Keratinocyte (primary cell): ENCODE measurements around the gene GNL3. TPM values are rescaled to one million over a fixed set of nuclear protein-coding genes. Genes with fewer than 3 reads are reported as not detected.

Source experiments
- DNase-seq: peaks from one replicate; pipeline ENCODE4 v3.0.0-alpha.2; 2011; ENCODE audit warnings: low read depth, missing footprints, low spot score
- FAIRE-seq: peaks from 2 replicates; lab custom pipeline; 2011; peaks lifted over from hg19 to GRCh38; lab: Jason Lieb, UNC
- H2AFZ ChIP-seq: 2 replicates; pipeline ENCODE4 v1.6.0; 2012; ENCODE audit warnings: low read length, control low read depth, inconsistent platforms; ENCODE audit not compliant: control insufficient read depth
- H3K27ac ChIP-seq: 2 replicates; pipeline ENCODE4 v1.5.1; 2011; ENCODE audit warnings: low read length; ENCODE audit not compliant: control insufficient read depth, insufficient read depth
- H3K27me3 ChIP-seq: 3 replicates; pipeline ENCODE4 v1.6.0; 2011; ENCODE audit warnings: low read length; ENCODE audit not compliant: control insufficient read depth, insufficient read depth; ENCODE audit errors: extremely low read depth
- H3K36me3 ChIP-seq, 2 experiments: 2 replicates in 1 of 2; 3 replicates in 1 of 2; pipeline ENCODE4 v1.5.1; 2011; ENCODE audit warnings: low read length in 2 of 2, mild to moderate bottlenecking in 1 of 2; ENCODE audit not compliant: control insufficient read depth in 2 of 2, insufficient read depth in 2 of 2; ENCODE audit errors: extremely low read depth in 1 of 2
- H3K4me1 ChIP-seq: 3 replicates; pipeline ENCODE4 v1.5.1; 2011; ENCODE audit warnings: low read length; ENCODE audit not compliant: control insufficient read depth, insufficient read depth; ENCODE audit errors: extremely low read depth
- H3K4me2 ChIP-seq: 3 replicates; pipeline ENCODE4 v1.6.0; 2011; ENCODE audit warnings: low read depth, low read length; ENCODE audit not compliant: control insufficient read depth, insufficient read depth; ENCODE audit errors: extremely low read depth
- H3K4me3 ChIP-seq, 3 experiments: fragments of 200-600 bp in 1 of 3; sonication (generic) in 1 of 3; 2 replicates in 2 of 3; 3 replicates in 1 of 3; pipeline ENCODE4 v1.5.1; 2011 to 2016; ENCODE audit warnings: low read length in 3 of 3, mild to moderate bottlenecking in 3 of 3, control low read depth in 2 of 3, inconsistent platforms in 1 of 3, low read depth in 1 of 3, mixed read lengths in 1 of 3, mixed run types in 1 of 3, moderate library complexity in 1 of 3; ENCODE audit not compliant: control insufficient read depth in 2 of 3, insufficient read depth in 2 of 3; ENCODE audit errors: extremely low read depth in 1 of 3
- H3K79me2 ChIP-seq: 2 replicates; pipeline ENCODE4 v1.6.0; 2012; ENCODE audit warnings: low read length; ENCODE audit not compliant: control insufficient read depth, insufficient read depth
- H3K9ac ChIP-seq: 3 replicates; pipeline ENCODE4 v1.6.0; 2011; ENCODE audit warnings: low read length; ENCODE audit not compliant: control insufficient read depth, insufficient read depth; ENCODE audit errors: extremely low read depth
- H3K9me1 ChIP-seq: 3 replicates; pipeline ENCODE4 v1.6.0; 2011; ENCODE audit warnings: low read length; ENCODE audit not compliant: control insufficient read depth, insufficient read depth; ENCODE audit errors: extremely low read depth
- H3K9me3 ChIP-seq: 2 replicates; pipeline ENCODE4 v1.5.1; 2012; ENCODE audit warnings: low read depth, low read length; ENCODE audit not compliant: control insufficient read depth
- H4K20me1 ChIP-seq: 3 replicates; pipeline ENCODE4 v1.6.0; 2011; ENCODE audit warnings: low read length; ENCODE audit not compliant: control insufficient read depth, insufficient read depth; ENCODE audit errors: extremely low read depth
- CTCF ChIP-seq, 3 experiments: IDR thresholded peaks in 1 of 3; conservative IDR thresholded peaks in 1 of 3; optimal IDR thresholded peaks in 1 of 3; 2 replicates in 2 of 3; 3 replicates in 1 of 3; pipeline versions ENCODE3 to v1.5.1; 2011; ENCODE audit warnings: low read length in 3 of 3, mild to moderate bottlenecking in 3 of 3, moderate library complexity in 2 of 3, control low read depth in 1 of 3, inconsistent platforms in 1 of 3; ENCODE audit not compliant: insufficient read depth in 2 of 3; ENCODE audit errors: extremely low read depth in 1 of 3
- EZH2 ChIP-seq: IDR thresholded peaks from one replicate; pipeline ENCODE4 v1.6.1; 2012; ENCODE audit warnings: inconsistent platforms, mild to moderate bottlenecking, low read length, moderate library complexity
- dilution Hi-C: fragments of 300-500 bp; cut with MboI; formaldehyde crosslinking; loops from one replicate; pipeline ENCODE4 v1.7.0; 2020; ENCODE audit warnings: low sequenced_read_pairs; ENCODE audit not compliant: extremely low pct_ligation_motif_present
- polyA plus RNA-seq, 5 experiments: library from polyadenylated mRNA; depleted of rRNA in 3 of 5; stranded (reverse) in 3 of 5; stranded (forward) in 1 of 5; unstranded in 1 of 5; fragments of >200 nt; gene quantifications; 1 replicate in 1 of 5; 2 replicates in 3 of 5; 3 replicates in 1 of 5; pipeline versions ENCODE4 v1.2.1 to v1.2.3, GENCODE V29; 2011 to 2012; ENCODE audit warnings: missing spikeins in 2 of 5, low read depth in 1 of 5, low replicate concordance in 1 of 5

GNL3 gene
- polyA plus RNA-seq, 1 donor (not counting 4 experiments of a cell fraction or from before 2014, with no cell fraction given), result 128 TPM

- no peaks in the 10 kb centered on the region for H3K9me3 ChIP-seq
- no peaks in the 10 kb centered on the region for H3K9me1 ChIP-seq
- no peak overlapping the region for H2AFZ ChIP-seq
- peak overlapping the region in 2 of 3 experiments; percentile 69 to 91 for H3K4me3 ChIP-seq
- peak overlapping the region; percentile 91 for H3K4me2 ChIP-seq
- H4K20me1 ChIP-seq, result no peaks in the 10 kb centered on the region
- H3K4me1 ChIP-seq, result peaks cover 14% of the 10 kb centered on the region
- DNase-seq (no peak), FAIRE-seq (no peak)
- dilution Hi-C loops, result no loop called here
- peaks cover 3 to 6% of the 10 kb centered on the region in 2 experiments for H3K36me3 ChIP-seq
- no peak overlapping the region for H3K9ac ChIP-seq
- H3K79me2 ChIP-seq, result peaks cover 41% of the 10 kb centered on the region
- H3K27me3 ChIP-seq, result no peaks in the 10 kb centered on the region
- TF ChIP-seq CTCF (optimal IDR thresholded peaks at IDR 0.05 in 1 of 3, IDR thresholded peaks at IDR 0.05 in 1 of 3, conservative IDR thresholded peaks at IDR 0.05 in 1 of 3; ENCODE audit: extremely low read depth in 1 of 3, insufficient read depth in 2 of 3, low read length in 3 of 3), result no peak
- no peak for TF ChIP-seq EZH2
- no peak overlapping the region for H3K27ac ChIP-seq
These were observed 21.8 kb downstream of the GNL3 start for GRCh38 chr3:52707585-52707984.

GRCh38 chr3:52710512-52710911 lies 24.7 kb downstream of the GNL3 start:
- no peaks in the 10 kb centered on the region for H3K9me3 ChIP-seq

More at GRCh38 chr3:52710512-52710911, 24.7 kb downstream of the GNL3 start:
- H3K4me1 ChIP-seq, result peaks cover 8% of the 10 kb centered on the region
- dilution Hi-C loops, result no loop called here
- DNase-seq (no peak), FAIRE-seq (no peak)
- peaks cover 15% of the 10 kb centered on the region for H3K79me2 ChIP-seq
- H3K4me3 ChIP-seq, result no peak overlapping the region
- peaks cover 5 to 6% of the 10 kb centered on the region in 2 experiments for H3K36me3 ChIP-seq
- H3K27ac ChIP-seq, result no peak overlapping the region
- TF ChIP-seq CTCF (optimal IDR thresholded peaks at IDR 0.05 in 1 of 3, IDR thresholded peaks at IDR 0.05 in 1 of 3, conservative IDR thresholded peaks at IDR 0.05 in 1 of 3; ENCODE audit: extremely low read depth in 1 of 3, insufficient read depth in 2 of 3, low read length in 3 of 3) (no peak), EZH2 (no peak)
- H2AFZ ChIP-seq, result no peak overlapping the region
- H3K4me2 ChIP-seq, result no peak overlapping the region
- H3K9me1 ChIP-seq, result no peaks in the 10 kb centered on the region
- no peak overlapping the region for H3K9ac ChIP-seq
- H4K20me1 ChIP-seq, result no peaks in the 10 kb centered on the region
- no peaks in the 10 kb centered on the region for H3K27me3 ChIP-seq
